SK-N-SH treated with all-trans-retinoic acid at 6 μM for 48 hours (cell line): ENCODE results near the gene MIA2.
"Not testable (repeated sequence)": the region's sequence is repeated elsewhere in the genome, so short reads cannot be mapped to it uniquely, and the experiment has no call there.

Source experiments
- ATAC-seq: fragments of 200-7000 bp; cut with Tn5 transposase; 3 replicates; pipeline ENCODE4 v1.9.1; 2020; ENCODE audit warnings: mild to moderate bottlenecking, moderate library complexity
- ARNTL ChIP-seq: fragments of 450-650 bp; formaldehyde crosslinking; IDR thresholded peaks from 2 replicates; pipeline ENCODE4 v1.5.0; 2020; ENCODE audit warnings: low read depth, mild to moderate bottlenecking, moderate library complexity, borderline replicate concordance
- BACH2 ChIP-seq: fragments of 250-450 bp; sonication (Bioruptor Pico); IDR thresholded peaks from 2 replicates; pipeline ENCODE4 v1.9.0; 2021; ENCODE audit warnings: mild to moderate bottlenecking, borderline replicate concordance
- CSDC2 ChIP-seq: fragments of 250-450 bp; sonication (Bioruptor Pico); IDR thresholded peaks from 2 replicates; pipeline ENCODE4 v1.5.0; 2020; ENCODE audit warnings: mild to moderate bottlenecking, moderate library complexity
- GLIS3 ChIP-seq: fragments of 250-450 bp; sonication (Bioruptor Pico); IDR thresholded peaks from 2 replicates; pipeline ENCODE4 v1.5.0; 2020; ENCODE audit warnings: mild to moderate bottlenecking, moderate library complexity
- PPARA ChIP-seq: fragments of 250-450 bp; sonication (Bioruptor Pico); IDR thresholded peaks from 2 replicates; pipeline ENCODE4 v1.5.0; 2020; ENCODE audit warnings: mild to moderate bottlenecking, borderline replicate concordance
- RARB ChIP-seq: fragments of 250-450 bp; sonication (Bioruptor Pico); IDR thresholded peaks from 2 replicates; pipeline ENCODE4 v1.8.0; 2021; ENCODE audit warnings: mild to moderate bottlenecking, moderate library complexity
- SNAI2 ChIP-seq: fragments of 250-450 bp; sonication (Bioruptor Pico); IDR thresholded peaks from 2 replicates; pipeline ENCODE4 v1.5.0; 2020; ENCODE audit warnings: mild to moderate bottlenecking, moderate library complexity
- TOX ChIP-seq: fragments of 250-450 bp; sonication (Bioruptor Pico); IDR thresholded peaks from 2 replicates; pipeline ENCODE4 v1.8.0; 2021; ENCODE audit warnings: mild to moderate bottlenecking, moderate library complexity, borderline replicate concordance
- ZC3H10 ChIP-seq: fragments of 250-450 bp; sonication (Bioruptor Pico); IDR thresholded peaks from 2 replicates; pipeline ENCODE4 v1.5.1; 2021; ENCODE audit warnings: mild to moderate bottlenecking, moderate library complexity
- ZFP3 ChIP-seq: fragments of 250-450 bp; sonication (Bioruptor Pico); IDR thresholded peaks from 2 replicates; pipeline ENCODE4 v1.5.0; 2020; ENCODE audit warnings: mild to moderate bottlenecking, moderate library complexity
- ZNF565 ChIP-seq: fragments of 450-650 bp; formaldehyde crosslinking; conservative IDR thresholded peaks from 2 replicates; pipeline ENCODE4 v1.5.0; 2020; ENCODE audit warnings: low read depth, mild to moderate bottlenecking, moderate library complexity
- ZNF70 ChIP-seq: fragments of 450-650 bp; formaldehyde crosslinking; IDR thresholded peaks from 2 replicates; pipeline ENCODE4 v1.5.0; 2020; ENCODE audit warnings: mild to moderate bottlenecking, moderate library complexity
- ZNF8 ChIP-seq: fragments of 450-650 bp; formaldehyde crosslinking; IDR thresholded peaks from 2 replicates; pipeline ENCODE4 v1.5.0; 2020; ENCODE audit warnings: mild to moderate bottlenecking, moderate library complexity
- TF ChIP-seq, protein P1 (sequence below): fragments of 250-450 bp; sonication (Bioruptor Pico); IDR thresholded peaks from 2 replicates; pipeline ENCODE4 v1.5.1; 2021; ENCODE audit warnings: mild to moderate bottlenecking, moderate library complexity
- TF ChIP-seq, protein P2 (sequence below): fragments of 250-450 bp; sonication (Bioruptor Pico); IDR thresholded peaks from 2 replicates; pipeline ENCODE4 v1.5.1; 2020; ENCODE audit warnings: low read depth, mild to moderate bottlenecking, moderate library complexity
- TF ChIP-seq, protein P3 (sequence below): fragments of 250-450 bp; sonication (Bioruptor Pico); IDR thresholded peaks from 2 replicates; pipeline ENCODE4 v1.5.0; 2020; ENCODE audit warnings: mild to moderate bottlenecking, moderate library complexity
- TF ChIP-seq, protein P4 (sequence below): fragments of 250-450 bp; sonication (Bioruptor Pico); IDR thresholded peaks from 2 replicates; pipeline ENCODE4 v1.8.0; 2021; ENCODE audit warnings: low read depth, mild to moderate bottlenecking, moderate library complexity, borderline replicate concordance

The MIA2 gene

DNA sequence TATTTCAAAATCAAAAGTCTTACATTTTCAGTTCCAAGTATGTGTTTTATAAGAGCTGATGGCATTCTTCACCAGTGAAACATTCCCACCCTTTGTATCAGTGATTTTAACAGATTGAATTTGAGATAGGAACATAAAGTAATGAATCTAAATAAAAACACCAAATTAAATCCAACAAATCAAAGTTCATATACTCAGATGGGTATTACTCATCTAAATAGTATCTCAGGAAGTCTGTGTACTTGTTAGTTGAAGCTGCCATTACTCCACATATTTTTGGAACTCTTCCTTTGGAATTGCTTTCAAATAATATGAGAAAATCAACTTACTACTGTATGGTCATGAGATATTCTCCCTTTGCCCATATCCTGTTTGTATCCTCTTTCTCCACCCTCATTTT, 89.1 kb downstream of the MIA2 start:
- peak; percentile 65 for ATAC-seq
- TF ChIP-seq ARNTL (CRISPR knock-in tag) (no peak), ZNF565 (CRISPR knock-in tag) (no peak), ZFP3 (CRISPR knock-in tag) (no peak), CSDC2 (CRISPR knock-in tag) (no peak), SNAI2 (CRISPR knock-in tag) (no peak), ZNF8 (CRISPR knock-in tag) (no peak), BACH2 (CRISPR knock-in tag) (no peak), RARB (CRISPR knock-in tag) (no peak)

DNA sequence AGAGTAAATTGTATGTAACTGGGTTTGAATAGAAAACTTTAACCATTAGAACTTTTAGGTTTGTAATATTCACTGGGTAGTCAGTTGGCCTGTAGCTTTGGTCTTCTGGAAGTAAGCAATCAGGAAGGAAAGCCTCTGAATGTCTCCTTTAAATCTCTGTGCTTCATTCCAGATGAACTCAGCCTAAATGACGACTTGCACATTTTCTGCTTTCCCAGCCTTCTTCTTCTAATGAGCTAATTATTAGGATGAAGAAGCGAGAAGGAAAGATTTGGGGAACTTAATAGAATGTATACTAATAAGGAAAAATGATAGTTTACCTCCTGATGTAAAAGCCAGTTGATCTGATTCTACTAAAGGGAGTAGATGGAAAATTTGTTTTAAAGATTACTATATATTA, 90.4 kb downstream of the MIA2 start:
- no peak for TF ChIP-seq CSDC2 (CRISPR knock-in tag)
- TF ChIP-seq, protein P1, sequence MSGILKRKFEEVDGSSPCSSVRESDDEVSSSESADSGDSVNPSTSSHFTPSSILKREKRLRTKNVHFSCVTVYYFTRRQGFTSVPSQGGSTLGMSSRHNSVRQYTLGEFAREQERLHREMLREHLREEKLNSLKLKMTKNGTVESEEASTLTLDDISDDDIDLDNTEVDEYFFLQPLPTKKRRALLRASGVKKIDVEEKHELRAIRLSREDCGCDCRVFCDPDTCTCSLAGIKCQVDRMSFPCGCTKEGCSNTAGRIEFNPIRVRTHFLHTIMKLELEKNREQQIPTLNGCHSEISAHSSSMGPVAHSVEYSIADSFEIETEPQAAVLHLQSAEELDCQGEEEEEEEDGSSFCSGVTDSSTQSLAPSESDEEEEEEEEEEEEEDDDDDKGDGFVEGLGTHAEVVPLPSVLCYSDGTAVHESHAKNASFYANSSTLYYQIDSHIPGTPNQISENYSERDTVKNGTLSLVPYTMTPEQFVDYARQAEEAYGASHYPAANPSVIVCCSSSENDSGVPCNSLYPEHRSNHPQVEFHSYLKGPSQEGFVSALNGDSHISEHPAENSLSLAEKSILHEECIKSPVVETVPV (CRISPR knock-in tag), result no peak
- TF ChIP-seq ZNF8 (CRISPR knock-in tag), result no peak
- no peak for TF ChIP-seq ZNF70 (CRISPR knock-in tag)
- TF ChIP-seq TOX (CRISPR knock-in tag), result no peak
- no peak for TF ChIP-seq SNAI2 (CRISPR knock-in tag)
- TF ChIP-seq, protein P2, sequence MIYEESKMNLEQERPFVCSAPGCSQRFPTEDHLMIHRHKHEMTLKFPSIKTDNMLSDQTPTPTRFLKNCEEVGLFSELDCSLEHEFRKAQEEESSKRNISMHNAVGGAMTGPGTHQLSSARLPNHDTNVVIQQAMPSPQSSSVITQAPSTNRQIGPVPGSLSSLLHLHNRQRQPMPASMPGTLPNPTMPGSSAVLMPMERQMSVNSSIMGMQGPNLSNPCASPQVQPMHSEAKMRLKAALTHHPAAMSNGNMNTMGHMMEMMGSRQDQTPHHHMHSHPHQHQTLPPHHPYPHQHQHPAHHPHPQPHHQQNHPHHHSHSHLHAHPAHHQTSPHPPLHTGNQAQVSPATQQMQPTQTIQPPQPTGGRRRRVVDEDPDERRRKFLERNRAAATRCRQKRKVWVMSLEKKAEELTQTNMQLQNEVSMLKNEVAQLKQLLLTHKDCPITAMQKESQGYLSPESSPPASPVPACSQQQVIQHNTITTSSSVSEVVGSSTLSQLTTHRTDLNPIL, result no peak
- TF ChIP-seq, protein P3, sequence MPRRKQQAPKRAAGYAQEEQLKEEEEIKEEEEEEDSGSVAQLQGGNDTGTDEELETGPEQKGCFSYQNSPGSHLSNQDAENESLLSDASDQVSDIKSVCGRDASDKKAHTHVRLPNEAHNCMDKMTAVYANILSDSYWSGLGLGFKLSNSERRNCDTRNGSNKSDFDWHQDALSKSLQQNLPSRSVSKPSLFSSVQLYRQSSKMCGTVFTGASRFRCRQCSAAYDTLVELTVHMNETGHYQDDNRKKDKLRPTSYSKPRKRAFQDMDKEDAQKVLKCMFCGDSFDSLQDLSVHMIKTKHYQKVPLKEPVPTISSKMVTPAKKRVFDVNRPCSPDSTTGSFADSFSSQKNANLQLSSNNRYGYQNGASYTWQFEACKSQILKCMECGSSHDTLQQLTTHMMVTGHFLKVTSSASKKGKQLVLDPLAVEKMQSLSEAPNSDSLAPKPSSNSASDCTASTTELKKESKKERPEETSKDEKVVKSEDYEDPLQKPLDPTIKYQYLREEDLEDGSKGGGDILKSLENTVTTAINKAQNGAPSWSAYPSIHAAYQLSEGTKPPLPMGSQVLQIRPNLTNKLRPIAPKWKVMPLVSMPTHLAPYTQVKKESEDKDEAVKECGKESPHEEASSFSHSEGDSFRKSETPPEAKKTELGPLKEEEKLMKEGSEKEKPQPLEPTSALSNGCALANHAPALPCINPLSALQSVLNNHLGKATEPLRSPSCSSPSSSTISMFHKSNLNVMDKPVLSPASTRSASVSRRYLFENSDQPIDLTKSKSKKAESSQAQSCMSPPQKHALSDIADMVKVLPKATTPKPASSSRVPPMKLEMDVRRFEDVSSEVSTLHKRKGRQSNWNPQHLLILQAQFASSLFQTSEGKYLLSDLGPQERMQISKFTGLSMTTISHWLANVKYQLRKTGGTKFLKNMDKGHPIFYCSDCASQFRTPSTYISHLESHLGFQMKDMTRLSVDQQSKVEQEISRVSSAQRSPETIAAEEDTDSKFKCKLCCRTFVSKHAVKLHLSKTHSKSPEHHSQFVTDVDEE (CRISPR knock-in tag), result no peak
- no peak for TF ChIP-seq GLIS3 (CRISPR knock-in tag)
- TF ChIP-seq ZC3H10 (CRISPR knock-in tag), result no peak
- no peak for ATAC-seq

DNA sequence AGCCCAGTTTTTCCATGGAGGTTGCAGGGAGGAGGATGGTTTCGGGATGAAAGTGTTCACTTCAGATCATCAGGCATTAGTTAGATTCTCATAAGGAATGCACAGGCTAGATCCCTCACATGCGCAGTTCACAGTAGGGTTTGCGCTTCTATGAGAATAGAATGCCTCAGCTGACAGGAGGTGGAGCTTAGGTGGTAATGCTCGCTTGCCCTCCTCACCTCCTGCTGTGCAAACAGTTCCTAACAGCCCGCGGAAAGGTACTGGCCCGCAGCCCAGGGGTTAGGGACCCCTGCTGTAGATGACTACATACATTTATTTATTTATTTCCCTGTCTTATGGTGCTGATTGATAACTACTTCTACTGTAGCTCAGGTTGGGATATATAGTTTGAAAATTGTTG, 105.3 kb downstream of the MIA2 start:
- ATAC-seq, result no peak
- TF ChIP-seq SNAI2 (CRISPR knock-in tag), result no peak
- TF ChIP-seq ZNF70 (CRISPR knock-in tag), result no peak
- TF ChIP-seq, protein P2, result no peak
- TF ChIP-seq GLIS3 (CRISPR knock-in tag), result no peak
- no peak for TF ChIP-seq CSDC2 (CRISPR knock-in tag)
- TF ChIP-seq BACH2 (CRISPR knock-in tag), result no peak
- TF ChIP-seq PPARA (CRISPR knock-in tag), result no peak
- TF ChIP-seq ZNF565 (CRISPR knock-in tag), result no peak
- TF ChIP-seq RARB (CRISPR knock-in tag), result no peak

DNA sequence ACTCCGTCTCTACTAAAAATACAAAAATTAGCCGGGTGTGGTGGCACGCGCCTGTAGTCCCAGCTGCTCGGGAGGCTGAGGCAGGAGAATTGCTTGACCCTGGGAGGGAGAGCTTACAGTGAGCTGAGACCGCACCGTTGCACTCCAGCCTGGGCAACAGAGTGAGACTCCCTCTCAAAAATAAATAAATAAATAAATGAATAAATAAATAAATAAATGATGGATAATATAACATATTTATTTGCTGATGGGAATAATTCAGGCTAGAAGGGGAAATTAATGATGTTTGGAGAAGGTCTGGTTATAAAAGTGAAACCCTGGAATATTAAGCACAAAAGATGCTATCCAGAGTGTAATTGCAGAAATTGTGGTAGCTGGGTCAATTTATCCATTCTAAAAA, 107.4 kb downstream of the MIA2 start:
- not testable (repeated sequence) for ATAC-seq

DNA sequence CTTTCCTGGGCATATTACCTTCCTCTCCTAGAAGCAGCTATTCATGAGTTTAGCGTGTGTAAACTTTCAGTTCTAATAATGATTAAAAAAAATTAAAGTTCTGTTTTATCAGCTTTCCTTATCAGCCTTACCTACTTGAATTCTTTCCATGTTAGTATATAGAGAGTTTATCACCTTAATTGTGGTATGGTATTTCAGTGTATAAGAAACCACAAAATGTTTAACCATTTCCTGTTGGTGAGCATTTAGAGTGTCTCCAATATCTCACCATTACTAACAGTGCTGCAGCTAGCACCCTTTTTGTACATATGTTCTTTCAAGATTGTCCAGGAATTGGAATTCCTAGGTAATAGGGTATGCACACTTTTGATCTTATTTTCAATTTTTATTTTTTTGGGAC, 109.1 kb downstream of the MIA2 start:
- TF ChIP-seq, protein P4, sequence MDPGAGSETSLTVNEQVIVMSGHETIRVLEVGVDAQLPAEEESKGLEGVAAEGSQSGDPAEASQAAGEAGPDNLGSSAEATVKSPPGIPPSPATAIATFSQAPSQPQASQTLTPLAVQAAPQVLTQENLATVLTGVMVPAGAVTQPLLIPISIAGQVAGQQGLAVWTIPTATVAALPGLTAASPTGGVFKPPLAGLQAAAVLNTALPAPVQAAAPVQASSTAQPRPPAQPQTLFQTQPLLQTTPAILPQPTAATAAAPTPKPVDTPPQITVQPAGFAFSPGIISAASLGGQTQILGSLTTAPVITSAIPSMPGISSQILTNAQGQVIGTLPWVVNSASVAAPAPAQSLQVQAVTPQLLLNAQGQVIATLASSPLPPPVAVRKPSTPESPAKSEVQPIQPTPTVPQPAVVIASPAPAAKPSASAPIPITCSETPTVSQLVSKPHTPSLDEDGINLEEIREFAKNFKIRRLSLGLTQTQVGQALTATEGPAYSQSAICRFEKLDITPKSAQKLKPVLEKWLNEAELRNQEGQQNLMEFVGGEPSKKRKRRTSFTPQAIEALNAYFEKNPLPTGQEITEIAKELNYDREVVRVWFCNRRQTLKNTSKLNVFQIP (CRISPR knock-in tag), result no peak
- ATAC-seq, result no peak
